HCT116 (cell line): ENCODE results near the gene RPS6KA1.

Source experiments
- CTCF ChIP-seq, 3 experiments: fragments of 200-600 bp in 1 of 3; sonication (generic) in 1 of 3; IDR thresholded peaks in 2 of 3; conservative IDR thresholded peaks in 1 of 3; 2 replicates each; pipeline ENCODE4 v1.5.1; 2012 to 2017; ENCODE audit warnings: low read depth in 2 of 3, low read length in 2 of 3, antibody characterized with exemption in 1 of 3, borderline replicate concordance in 1 of 3, control low read depth in 1 of 3, mild to moderate bottlenecking in 1 of 3, mixed read lengths in 1 of 3, mixed run types in 1 of 3, moderate library complexity in 1 of 3; ENCODE audit not compliant: insufficient read depth in 1 of 3
- EGR1 ChIP-seq: IDR thresholded peaks from 2 replicates; pipeline ENCODE4 v1.6.1; 2012; ENCODE audit warnings: low read depth
- ELF1 ChIP-seq: IDR thresholded peaks from 2 replicates; pipeline ENCODE4 v1.6.1; 2012; ENCODE audit warnings: low read depth, borderline replicate concordance
- EZH2 ChIP-seq: fragments of 200-600 bp; sonication (generic); IDR thresholded peaks from 2 replicates; pipeline ENCODE4 v1.6.1; 2017; ENCODE audit warnings: antibody characterized with exemption, mixed run types
- EZH2phosphoT487 ChIP-seq: fragments of 200-600 bp; IDR thresholded peaks from 2 replicates; pipeline ENCODE4 v1.6.1; 2018; ENCODE audit warnings: antibody characterized with exemption, borderline replicate concordance
- POLR2A ChIP-seq: IDR thresholded peaks from 2 replicates; pipeline ENCODE4 v1.7.0; 2011; ENCODE audit warnings: borderline replicate concordance; ENCODE audit not compliant: insufficient read depth, insufficient read length; ENCODE audit errors: extremely low read depth
- POLR2AphosphoS5 ChIP-seq: IDR thresholded peaks from 2 replicates; pipeline ENCODE4 v1.6.1; 2011; ENCODE audit warnings: mild to moderate bottlenecking, low read depth, low read length, moderate library complexity
- SIN3A ChIP-seq: IDR thresholded peaks from 2 replicates; pipeline ENCODE4 v1.6.1; 2012; ENCODE audit warnings: low read depth
- SP1 ChIP-seq: IDR thresholded peaks from 2 replicates; pipeline ENCODE4 v1.6.1; 2012; ENCODE audit warnings: low read depth
- YY1 ChIP-seq: IDR thresholded peaks from 2 replicates; pipeline ENCODE4 v1.6.1; 2011; ENCODE audit warnings: low read length, low read depth, moderate library complexity, mild to moderate bottlenecking; ENCODE audit not compliant: insufficient replicate concordance; ENCODE audit errors: extremely low read depth
- ZNF274 ChIP-seq: fragments of 200-500 bp; sonication (Bioruptor generic); IDR thresholded peaks from 2 replicates; pipeline ENCODE4 v1.6.1; 2014; ENCODE audit warnings: mild to moderate bottlenecking, low read depth, low read length, inconsistent platforms

GRCh38 chr1:26546819-26547218 lies 17.3 kb downstream of the RPS6KA1 start:
- TF ChIP-seq CTCF (IDR thresholded peaks at IDR 0.05 in 2 of 3, conservative IDR thresholded peaks at IDR 0.05 in 1 of 3; ENCODE audit: borderline replicate concordance in 1 of 3, insufficient read depth in 1 of 3, low read depth in 2 of 3, low read length in 2 of 3) (no peak), EGR1 (no peak), YY1 (no peak), EZH2phosphoT487 (no peak), POLR2AphosphoS5 (no peak), ZNF274 (no peak), EZH2 (no peak), ELF1 (no peak), SIN3A (no peak), SP1 (no peak), POLR2A (no peak)
